GM18511 (cell line): Measurements from ENCODE around the gene CYP2R1.
"Not testable (repeated sequence)": the region's sequence is repeated elsewhere in the genome, so short reads cannot be mapped to it uniquely, and the experiment has no call there.

Source experiments
- ATAC-seq: cut with Tn5 transposase; IDR thresholded peaks from one replicate; pipeline ENCODE4 v1.9.1; 2021; ENCODE audit warnings: mild to moderate bottlenecking, moderate library complexity; ENCODE audit not compliant: unreplicated experiment

The CYP2R1 gene

GRCh38 chr11:14894657-14895598 is 2.9 kb upstream of the CYP2R1 start:
- no peak for ATAC-seq

GRCh38 chr11:14892577-14892976 is 546 bp upstream of the CYP2R1 start:
- ATAC-seq: no peak

- ATAC-seq: peak; percentile 65
Measured at GRCh38 chr11:14891143-14892035, 642 bp downstream of the CYP2R1 start.

GRCh38 chr11:14886513-14886912 is 5.5 kb downstream of the CYP2R1 start:
- no peak for ATAC-seq

- no peak for ATAC-seq
Measured at GRCh38 chr11:14884667-14885273, 7.3 kb downstream of the CYP2R1 start.

DNA sequence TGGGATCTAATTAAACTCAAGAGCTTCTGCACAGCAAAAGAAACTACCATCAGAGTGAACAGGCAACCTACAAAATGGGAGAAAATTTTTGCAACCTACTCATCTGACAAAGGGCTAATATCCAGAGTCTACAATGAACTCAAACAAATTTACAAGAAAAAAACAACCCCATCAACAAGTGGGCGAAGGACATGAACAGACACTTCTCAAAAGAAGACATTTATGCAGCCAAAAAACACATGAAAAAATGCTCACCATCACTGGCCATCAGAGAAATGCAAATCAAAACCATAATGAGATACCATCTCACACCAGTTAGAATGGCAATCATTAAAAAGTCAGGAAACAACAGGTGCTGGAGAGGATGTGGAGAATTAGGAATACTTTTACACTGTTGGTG is 8.3 kb downstream of the CYP2R1 start:
- ATAC-seq: not testable (repeated sequence)

- ATAC-seq: no peak
Measured at GRCh38 chr11:14882196-14882595, 9.8 kb downstream of the CYP2R1 start.

GRCh38 chr11:14881576-14882193 is 10.3 kb downstream of the CYP2R1 start:
- no peak for ATAC-seq

GRCh38 chr11:14875163-14875562 is 16.9 kb downstream of the CYP2R1 start:
- ATAC-seq: no peak

DNA sequence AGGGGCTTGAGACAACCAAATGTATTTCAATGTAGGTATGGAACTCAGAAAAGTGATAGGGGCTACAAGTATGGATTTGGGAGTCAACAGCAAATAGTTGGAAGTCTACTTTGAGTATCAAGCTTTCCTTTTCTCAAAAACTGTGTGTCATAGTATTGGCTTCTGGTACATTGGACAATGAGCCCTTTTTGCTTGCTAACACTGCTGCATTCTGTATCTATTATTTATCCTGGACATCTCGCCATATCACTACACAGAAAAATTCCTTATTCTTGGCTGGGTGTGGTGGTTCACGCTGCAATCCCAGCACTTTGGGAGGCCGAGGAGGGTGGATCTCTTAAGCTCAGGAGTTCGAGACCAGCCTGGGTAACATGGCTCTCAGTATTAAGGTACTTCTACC is 18.4 kb downstream of the CYP2R1 start:
- no peak for ATAC-seq

GRCh38 chr11:14872032-14872431 is 20.0 kb downstream of the CYP2R1 start:
- no peak for ATAC-seq

GRCh38 chr11:14863775-14864174 is 28.3 kb downstream of the CYP2R1 start:
- not testable (repeated sequence) for ATAC-seq

DNA sequence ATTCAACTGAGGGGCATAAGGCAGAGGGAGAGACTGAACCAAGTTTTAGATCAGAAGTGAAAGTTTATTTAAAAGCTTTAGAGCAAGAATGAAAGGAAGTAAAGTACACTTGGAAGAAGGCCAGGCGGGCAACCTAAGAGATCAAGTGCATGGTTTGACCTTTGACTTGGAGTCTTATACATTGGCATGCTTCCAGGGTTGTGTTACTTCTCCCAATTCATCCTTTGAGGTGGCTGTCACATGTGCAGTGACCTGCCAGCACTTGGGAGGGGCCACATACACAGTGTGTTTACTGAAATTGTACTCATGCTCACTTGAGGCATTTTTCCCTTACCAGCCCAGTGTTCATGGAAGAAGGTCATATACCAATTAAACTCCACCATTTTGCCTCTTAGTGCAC is 30.4 kb downstream of the CYP2R1 start:
- no peak for ATAC-seq

- no peak for ATAC-seq
Measured at GRCh38 chr11:14860511-14860910, 31.5 kb downstream of the CYP2R1 start.

DNA sequence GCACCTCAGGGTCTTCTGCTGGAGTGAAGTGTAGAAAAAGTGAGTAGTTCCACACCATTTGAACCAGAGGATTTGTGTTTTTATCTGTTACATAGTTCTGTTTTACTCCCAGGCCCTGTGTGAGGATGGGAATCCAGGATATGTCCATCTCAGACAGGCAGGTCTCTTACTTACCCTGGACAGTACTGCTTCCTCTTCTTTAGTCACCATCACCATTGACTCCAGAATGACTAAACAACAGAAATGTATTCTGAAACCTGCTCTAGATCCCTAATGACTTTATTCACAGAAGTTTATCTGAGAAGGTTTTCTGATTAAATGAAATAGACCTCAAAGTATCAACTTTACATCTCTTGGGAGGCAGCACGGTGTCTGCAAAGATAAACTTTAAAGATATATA is 33.6 kb downstream of the CYP2R1 start:
- ATAC-seq: no peak

DNA sequence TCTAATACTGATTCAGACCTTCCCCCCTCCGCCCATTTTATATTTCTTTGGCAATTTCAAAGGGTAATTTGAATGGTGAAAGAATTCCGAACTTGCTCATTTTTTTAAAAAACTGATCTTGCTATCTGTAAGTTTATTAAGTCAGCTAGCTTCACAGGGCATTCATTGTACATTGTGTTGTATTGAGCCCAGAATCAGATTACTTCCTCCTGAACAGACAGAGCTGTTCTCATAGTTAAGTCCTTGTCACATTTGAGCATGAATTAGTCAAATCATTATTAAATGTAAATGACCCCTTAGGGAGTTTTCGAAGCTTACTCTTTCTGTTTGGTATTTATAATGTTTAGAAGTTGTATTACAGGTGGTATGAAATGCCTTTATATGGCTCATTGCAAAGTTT is 34.4 kb downstream of the CYP2R1 start:
- ATAC-seq: no peak

GRCh38 chr11:14855890-14856289 is 36.1 kb downstream of the CYP2R1 start:
- ATAC-seq: no peak

DNA sequence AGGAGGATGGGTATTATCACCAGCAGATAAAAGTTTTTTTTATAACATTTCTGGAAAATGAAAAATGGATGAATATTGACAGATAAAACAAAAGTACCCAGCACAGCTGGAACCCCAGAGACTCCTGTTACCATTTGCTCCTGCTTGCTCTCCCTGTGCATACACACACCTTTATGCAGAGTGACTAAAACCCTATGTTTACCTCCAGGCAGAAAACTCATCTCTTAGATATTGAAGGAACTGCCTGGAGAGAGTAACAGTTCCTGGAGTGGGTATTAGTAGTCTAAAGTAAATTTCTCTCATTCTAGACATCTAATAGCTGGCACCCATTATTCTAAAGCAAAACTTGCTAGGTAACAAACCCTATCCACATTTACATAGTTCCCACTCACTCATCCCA is 38.0 kb downstream of the CYP2R1 start:
- no peak for ATAC-seq

DNA sequence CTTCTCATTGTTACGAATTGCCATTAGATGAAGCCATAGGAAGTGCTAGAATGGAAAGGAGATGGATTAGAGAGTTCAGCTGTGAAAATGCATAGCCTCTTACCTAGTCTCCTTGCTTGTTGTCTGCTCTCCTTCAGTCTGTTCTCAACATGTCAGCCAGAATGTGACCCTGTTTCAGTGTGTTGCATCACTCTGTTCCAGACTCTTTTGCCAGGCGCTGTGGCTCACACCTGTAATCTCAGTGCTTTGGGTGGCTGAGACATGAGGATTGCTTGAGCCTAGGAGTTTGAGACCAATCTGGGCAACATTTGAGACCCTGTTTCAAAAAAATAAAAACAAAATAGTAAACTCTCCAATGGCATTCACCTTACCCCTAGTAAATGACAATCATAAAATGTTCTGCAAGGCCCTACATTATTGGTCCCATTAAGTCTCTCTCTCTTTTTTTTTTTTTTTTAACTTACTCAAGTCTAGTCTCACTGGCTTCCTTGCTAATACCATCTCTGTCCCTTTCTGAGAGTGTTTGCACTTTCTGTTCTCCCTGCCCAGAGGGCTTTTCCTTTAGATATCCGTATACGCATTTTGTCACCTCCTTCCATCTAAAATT is 39.4 kb downstream of the CYP2R1 start:
- no peak for ATAC-seq

DNA sequence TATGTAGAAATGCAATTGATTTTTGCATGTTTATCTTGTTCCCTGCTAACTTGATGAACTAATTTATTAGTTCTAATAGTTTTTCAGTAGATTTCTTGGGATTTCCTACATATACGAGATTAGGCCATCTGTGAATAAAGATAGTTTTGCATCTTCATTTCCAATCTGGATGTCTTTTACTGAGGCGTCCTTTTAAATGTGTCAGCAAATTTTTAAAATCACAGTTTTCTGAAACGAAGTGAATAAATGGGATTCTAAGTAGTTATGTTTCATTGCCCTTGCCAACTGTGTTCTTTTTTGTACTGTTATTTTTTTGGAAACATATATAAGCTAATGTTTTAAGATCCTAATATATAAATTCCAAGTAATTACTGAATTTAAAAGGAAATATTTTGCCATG is 50.0 kb downstream of the CYP2R1 start:
- no peak for ATAC-seq
